ENCODE results near the gene MYO16.

Gene MYO16

GRCh38 chr13:108980237-108980636 is 350.8 kb downstream of the MYO16 start:
- TF ChIP-seq GATA3 (IDR thresholded peaks at IDR 0.05; ENCODE audit: low read depth, low read length), result no peak
- no peak for TF ChIP-seq GATA2 (IDR thresholded peaks at IDR 0.05; ENCODE audit: low read depth, low read length)

- TF ChIP-seq GATA3 (IDR thresholded peaks at IDR 0.05; ENCODE audit: low read depth, low read length), result no peak
- no peak for TF ChIP-seq GATA2 (IDR thresholded peaks at IDR 0.05; ENCODE audit: low read depth, low read length)
Measured at GRCh38 chr13:108981407-108981806, 352.0 kb downstream of the MYO16 start.

GRCh38 chr13:108983273-108983672 is 353.9 kb downstream of the MYO16 start:
- no peak for TF ChIP-seq GATA2 (IDR thresholded peaks at IDR 0.05; ENCODE audit: low read depth, low read length)
- no peak for TF ChIP-seq GATA3 (IDR thresholded peaks at IDR 0.05; ENCODE audit: low read depth, low read length)

- TF ChIP-seq GATA3 (IDR thresholded peaks at IDR 0.05; ENCODE audit: low read depth, low read length) (no peak), GATA2 (IDR thresholded peaks at IDR 0.05; ENCODE audit: low read depth, low read length) (no peak)
Measured at GRCh38 chr13:108984251-108984920, 355.0 kb downstream of the MYO16 start.

GRCh38 chr13:108985166-108985565 is 355.8 kb downstream of the MYO16 start:
- TF ChIP-seq GATA2 (IDR thresholded peaks at IDR 0.05; ENCODE audit: low read depth, low read length), result no peak
- no peak for TF ChIP-seq GATA3 (IDR thresholded peaks at IDR 0.05; ENCODE audit: low read depth, low read length)

- no peak for TF ChIP-seq GATA2 (IDR thresholded peaks at IDR 0.05; ENCODE audit: low read depth, low read length)
- TF ChIP-seq GATA3 (IDR thresholded peaks at IDR 0.05; ENCODE audit: low read depth, low read length), result no peak
Measured at GRCh38 chr13:108987517-108987916, 358.1 kb downstream of the MYO16 start.

GRCh38 chr13:108987944-108988343 is 358.5 kb downstream of the MYO16 start:
- TF ChIP-seq GATA3 (IDR thresholded peaks at IDR 0.05; ENCODE audit: low read depth, low read length), result no peak
- no peak for TF ChIP-seq GATA2 (IDR thresholded peaks at IDR 0.05; ENCODE audit: low read depth, low read length)

- TF ChIP-seq GATA2 (IDR thresholded peaks at IDR 0.05; ENCODE audit: low read depth, low read length) (no peak), GATA3 (IDR thresholded peaks at IDR 0.05; ENCODE audit: low read depth, low read length) (no peak)
Measured at GRCh38 chr13:108993346-108993745, 363.9 kb downstream of the MYO16 start.

- TF ChIP-seq GATA3 (IDR thresholded peaks at IDR 0.05; ENCODE audit: low read depth, low read length) (no peak), GATA2 (IDR thresholded peaks at IDR 0.05; ENCODE audit: low read depth, low read length) (no peak)
Measured at GRCh38 chr13:108996430-108996829, 367.0 kb downstream of the MYO16 start.

- TF ChIP-seq GATA2 (IDR thresholded peaks at IDR 0.05; ENCODE audit: low read depth, low read length) (no peak), GATA3 (IDR thresholded peaks at IDR 0.05; ENCODE audit: low read depth, low read length) (no peak)
Measured at GRCh38 chr13:109000207-109000606, 370.8 kb downstream of the MYO16 start.

- TF ChIP-seq GATA3 (IDR thresholded peaks at IDR 0.05; ENCODE audit: low read depth, low read length), result no peak
- no peak for TF ChIP-seq GATA2 (IDR thresholded peaks at IDR 0.05; ENCODE audit: low read depth, low read length)
Measured at GRCh38 chr13:109002934-109003333, 373.5 kb downstream of the MYO16 start.

- no peak for TF ChIP-seq GATA2 (IDR thresholded peaks at IDR 0.05; ENCODE audit: low read depth, low read length)
- TF ChIP-seq GATA3 (IDR thresholded peaks at IDR 0.05; ENCODE audit: low read depth, low read length), result no peak
Measured at GRCh38 chr13:109007946-109008345, 378.5 kb downstream of the MYO16 start.

- TF ChIP-seq GATA3 (IDR thresholded peaks at IDR 0.05; ENCODE audit: low read depth, low read length) (no peak), GATA2 (IDR thresholded peaks at IDR 0.05; ENCODE audit: low read depth, low read length) (no peak)
Measured at GRCh38 chr13:109009756-109010155, 380.3 kb downstream of the MYO16 start.

- TF ChIP-seq GATA2 (IDR thresholded peaks at IDR 0.05; ENCODE audit: low read depth, low read length), result no peak
- no peak for TF ChIP-seq GATA3 (IDR thresholded peaks at IDR 0.05; ENCODE audit: low read depth, low read length)
Measured at GRCh38 chr13:109010912-109011311, 381.5 kb downstream of the MYO16 start.

- no peak for TF ChIP-seq GATA2 (IDR thresholded peaks at IDR 0.05; ENCODE audit: low read depth, low read length)
- TF ChIP-seq GATA3 (IDR thresholded peaks at IDR 0.05; ENCODE audit: low read depth, low read length), result no peak
Measured at GRCh38 chr13:109012115-109012514, 382.7 kb downstream of the MYO16 start.

GRCh38 chr13:109021558-109021957 is 392.1 kb downstream of the MYO16 start:
- no peak for TF ChIP-seq GATA3 (IDR thresholded peaks at IDR 0.05; ENCODE audit: low read depth, low read length)
- no peak for TF ChIP-seq GATA2 (IDR thresholded peaks at IDR 0.05; ENCODE audit: low read depth, low read length)
